COLO668 (cell line): Measurements from ENCODE around the gene KCNK5.

Experiments
- DNase-seq: peaks from one replicate; lab custom pipeline; 2025; ENCODE audit not compliant: unreplicated experiment; lab: John Stamatoyannopoulos, UW

The KCNK5 gene

GRCh38 chr6:39143238-39143930 is 85.9 kb downstream of the KCNK5 start:
- no peak for DNase-seq

- no peak for DNase-seq
Observed at GRCh38 chr6:39140556-39141167, 88.6 kb downstream of the KCNK5 start.
